Activated naive CD8-positive, alpha-beta T cell (primary cell): ENCODE results near the gene GUCY1A2.
"Not testable (repeated sequence)": the region's sequence is repeated elsewhere in the genome, so short reads cannot be mapped to it uniquely, and the experiment has no call there.

Experiments used
- H3K27ac Mint-ChIP-seq: one replicate; pipeline ENCODE4 v1.8.0; 2021; ENCODE audit warnings: mixed read lengths
- H3K27me3 Mint-ChIP-seq: one replicate; pipeline ENCODE4 v1.8.0; 2021; ENCODE audit warnings: mixed read lengths
- H3K36me3 Mint-ChIP-seq: one replicate; pipeline ENCODE4 v1.8.0; 2021; ENCODE audit warnings: mixed read lengths
- H3K4me1 Mint-ChIP-seq: one replicate; pipeline ENCODE4 v1.8.0; 2021; ENCODE audit warnings: low read depth, mixed read lengths
- H3K4me3 Mint-ChIP-seq: one replicate; pipeline ENCODE4 v1.8.0; 2021; ENCODE audit warnings: mild to moderate bottlenecking, mixed read lengths
- H3K9me3 Mint-ChIP-seq: one replicate; pipeline ENCODE4 v1.8.0; 2021; ENCODE audit warnings: low read depth, mixed read lengths

The GUCY1A2 gene

DNA sequence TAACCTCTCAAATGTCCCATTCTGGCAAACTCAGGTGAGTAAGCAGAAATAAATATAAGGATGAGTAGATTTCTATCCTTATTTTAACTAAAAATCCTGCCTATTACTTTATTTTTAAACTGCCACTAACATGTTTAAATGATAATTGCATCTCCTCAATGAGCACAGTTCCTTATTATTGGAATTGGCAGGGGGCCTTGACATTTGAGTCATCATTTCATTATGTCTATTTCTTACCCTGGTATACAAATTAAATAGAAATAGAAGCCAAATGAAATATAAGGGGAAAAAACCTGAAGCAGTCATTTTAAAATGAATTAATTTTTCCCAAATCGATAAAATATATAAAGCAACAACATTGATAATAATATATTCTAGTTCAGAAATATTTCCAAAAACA, 81.2 kb downstream of the GUCY1A2 start:
- peaks cover 4% of the 10 kb centered on the region for H3K9me3 Mint-ChIP-seq
- no peaks in the 10 kb centered on the region for H3K36me3 Mint-ChIP-seq
- no peaks in the 10 kb centered on the region for H3K4me1 Mint-ChIP-seq
- H3K4me3 Mint-ChIP-seq = no peak overlapping the region
- H3K27me3 Mint-ChIP-seq = no peaks in the 10 kb centered on the region
- H3K27ac Mint-ChIP-seq = no peak overlapping the region

DNA sequence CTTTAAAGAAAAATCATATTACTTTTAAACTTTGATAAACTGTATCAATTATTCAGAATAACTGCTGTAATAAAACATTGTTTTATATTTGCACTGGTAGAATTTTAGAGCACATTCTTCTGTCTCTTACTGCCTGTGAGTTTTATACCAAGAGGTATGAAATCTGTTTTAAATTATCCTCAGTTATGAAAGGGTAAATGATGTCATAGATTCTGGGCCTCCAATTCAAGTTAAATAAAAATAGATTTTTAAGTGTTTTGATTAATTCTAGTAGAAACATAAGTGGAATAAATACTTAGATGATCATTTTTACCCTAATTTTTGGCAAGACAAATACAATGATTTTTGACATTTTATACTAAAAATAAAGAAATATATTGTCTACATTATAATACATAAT, 93.0 kb downstream of the GUCY1A2 start:
- Mint-ChIP-seq H3K4me1 (no peaks in the 10 kb centered on the region), H3K9me3 (peaks cover 9% of the 10 kb centered on the region), H3K4me3 (no peak overlapping the region), H3K27me3 (no peaks in the 10 kb centered on the region), H3K27ac (no peak overlapping the region), H3K36me3 (no peaks in the 10 kb centered on the region)

DNA sequence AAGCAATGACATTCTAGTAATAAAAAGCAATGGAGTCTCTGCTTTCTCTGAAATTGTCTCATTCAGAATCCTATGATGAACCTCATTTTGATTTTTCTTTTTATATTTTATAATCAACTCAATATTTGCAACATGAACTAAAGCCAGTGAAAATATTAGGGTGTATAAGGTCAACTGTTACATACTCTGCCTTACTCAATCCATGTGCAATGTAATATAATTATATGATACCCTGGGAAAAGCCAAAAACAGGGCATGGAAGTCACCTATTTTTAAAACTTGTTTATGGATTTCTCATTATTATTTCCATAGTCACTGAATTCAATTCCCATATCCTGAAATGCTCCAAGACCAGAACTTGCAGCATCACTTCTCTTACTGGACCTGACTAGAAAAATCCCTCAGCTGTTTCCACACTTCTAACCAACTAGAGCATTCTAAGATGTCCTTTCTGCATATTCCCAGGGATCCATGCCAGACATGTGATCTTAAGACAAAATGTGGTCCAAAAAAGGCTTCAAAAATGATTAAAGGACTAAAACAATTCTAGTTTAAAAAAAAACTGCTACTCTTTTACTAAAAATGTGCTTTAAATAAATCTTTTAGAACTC, 97.3 kb downstream of the GUCY1A2 start:
- no peaks in the 10 kb centered on the region for H3K4me1 Mint-ChIP-seq
- no peaks in the 10 kb centered on the region for H3K27me3 Mint-ChIP-seq
- H3K9me3 Mint-ChIP-seq = no peaks in the 10 kb centered on the region
- no peaks in the 10 kb centered on the region for H3K36me3 Mint-ChIP-seq
- no peak overlapping the region for H3K27ac Mint-ChIP-seq
- H3K4me3 Mint-ChIP-seq = no peak overlapping the region

DNA sequence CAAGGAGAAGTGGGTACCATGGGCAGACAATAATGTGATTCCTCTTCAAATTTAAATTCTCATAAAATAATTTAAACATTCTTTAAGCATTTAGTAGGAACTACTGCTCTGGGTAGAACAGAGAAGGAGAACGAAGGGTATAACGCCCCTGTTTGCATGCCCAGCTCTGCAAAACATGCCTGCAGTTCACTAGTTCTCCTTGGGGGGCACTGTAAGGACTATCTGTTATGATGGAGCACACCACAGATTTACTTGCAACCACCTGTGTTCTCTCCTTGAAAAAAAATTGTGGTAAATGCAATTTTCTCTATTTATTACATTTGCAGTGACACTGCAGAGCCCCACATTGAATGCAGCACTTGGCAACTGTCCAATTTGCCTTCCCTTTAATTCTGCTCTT, 100.3 kb downstream of the GUCY1A2 start:
- no peaks in the 10 kb centered on the region for H3K9me3 Mint-ChIP-seq
- H3K27me3 Mint-ChIP-seq = no peaks in the 10 kb centered on the region
- no peaks in the 10 kb centered on the region for H3K36me3 Mint-ChIP-seq
- no peak overlapping the region for H3K4me3 Mint-ChIP-seq
- H3K27ac Mint-ChIP-seq = no peak overlapping the region
- H3K4me1 Mint-ChIP-seq = no peaks in the 10 kb centered on the region

DNA sequence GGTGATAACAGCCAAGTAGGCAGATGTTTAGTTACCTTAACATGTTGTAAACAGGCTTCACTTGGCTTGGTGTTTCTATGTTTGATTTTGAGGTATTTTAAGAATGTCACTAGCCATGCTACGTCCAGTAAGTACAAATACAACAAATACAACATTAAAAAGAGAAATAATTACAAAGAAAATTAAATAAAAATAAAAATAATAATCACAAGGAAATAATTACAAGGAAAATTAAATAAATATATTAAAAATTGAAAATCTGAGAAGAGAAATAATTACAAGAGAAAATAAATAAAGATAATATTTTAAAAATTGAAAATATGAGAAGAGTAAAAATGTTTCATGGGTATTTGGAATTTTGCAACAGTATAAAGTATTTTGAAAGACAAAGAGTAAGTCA, 103.9 kb downstream of the GUCY1A2 start:
- Mint-ChIP-seq H3K9me3 (peaks cover 7% of the 10 kb centered on the region), H3K4me1 (no peaks in the 10 kb centered on the region), H3K27me3 (no peaks in the 10 kb centered on the region), H3K4me3 (no peak overlapping the region), H3K36me3 (no peaks in the 10 kb centered on the region), H3K27ac (no peak overlapping the region)

DNA sequence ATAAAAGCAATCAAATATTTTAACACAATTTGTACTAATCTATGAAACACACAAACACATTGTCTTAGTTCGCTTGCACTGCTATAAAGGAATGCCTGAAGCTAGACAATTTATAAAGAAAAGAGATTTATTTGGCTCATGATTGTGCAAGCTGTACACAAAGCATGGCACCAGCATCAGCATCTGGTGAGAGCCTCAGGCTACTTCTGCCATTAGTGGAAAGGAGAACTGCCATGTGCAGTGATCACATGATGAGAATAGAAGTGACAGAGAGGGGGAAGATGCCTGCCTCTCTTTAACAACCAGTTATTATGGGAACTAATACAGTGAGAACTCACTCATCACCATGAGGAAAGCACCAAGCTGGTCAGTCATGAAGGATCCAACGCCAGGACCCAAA, 105.1 kb downstream of the GUCY1A2 start:
- Mint-ChIP-seq H3K9me3 (peaks cover 7% of the 10 kb centered on the region), H3K36me3 (no peaks in the 10 kb centered on the region), H3K27me3 (no peaks in the 10 kb centered on the region), H3K4me3 (no peak overlapping the region), H3K27ac (no peak overlapping the region), H3K4me1 (no peaks in the 10 kb centered on the region)

DNA sequence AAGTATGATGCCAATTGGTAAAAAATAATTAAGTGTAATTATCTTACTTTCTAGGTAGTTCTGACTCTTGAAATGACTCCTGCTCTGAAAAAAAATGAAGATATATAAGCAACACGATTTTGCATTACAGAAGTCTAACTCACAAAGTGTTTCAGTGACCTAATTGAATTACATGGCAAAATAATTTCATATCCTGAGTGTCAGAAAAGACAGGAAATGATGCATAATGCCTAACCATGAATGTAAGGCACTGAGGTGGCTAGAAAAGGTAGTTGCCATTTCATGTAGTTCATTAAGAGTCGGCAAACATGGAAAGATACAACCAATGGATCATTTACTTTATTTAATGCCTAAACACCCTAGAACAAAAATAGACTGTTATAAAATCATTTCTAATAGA, 113.5 kb downstream of the GUCY1A2 start:
- no peak overlapping the region for H3K4me3 Mint-ChIP-seq
- no peaks in the 10 kb centered on the region for H3K4me1 Mint-ChIP-seq
- no peak overlapping the region for H3K27ac Mint-ChIP-seq
- no peaks in the 10 kb centered on the region for H3K27me3 Mint-ChIP-seq
- no peaks in the 10 kb centered on the region for H3K36me3 Mint-ChIP-seq
- no peaks in the 10 kb centered on the region for H3K9me3 Mint-ChIP-seq

DNA sequence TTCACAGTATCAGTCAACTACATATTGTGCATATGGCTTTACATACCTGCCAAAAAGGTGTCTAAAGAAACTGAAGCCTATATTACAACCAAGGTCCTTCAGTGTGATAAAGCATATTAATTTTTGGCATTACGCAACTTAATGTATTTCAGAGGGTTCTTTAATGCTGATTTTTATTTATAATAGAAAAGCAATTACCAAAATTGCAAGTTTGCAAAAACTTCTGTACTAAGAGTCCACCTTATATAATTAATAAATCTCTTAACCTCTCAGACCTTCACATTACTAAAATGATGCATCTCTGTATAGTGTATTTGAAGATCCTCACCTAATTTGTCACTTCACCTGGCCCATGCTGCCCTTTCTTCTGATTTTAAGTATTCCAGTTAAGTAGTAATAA, 128.6 kb downstream of the GUCY1A2 start:
- Mint-ChIP-seq H3K4me1 (no peaks in the 10 kb centered on the region), H3K9me3 (peaks cover 27% of the 10 kb centered on the region), H3K27ac (no peak overlapping the region), H3K27me3 (no peaks in the 10 kb centered on the region), H3K36me3 (no peaks in the 10 kb centered on the region), H3K4me3 (no peak overlapping the region)

DNA sequence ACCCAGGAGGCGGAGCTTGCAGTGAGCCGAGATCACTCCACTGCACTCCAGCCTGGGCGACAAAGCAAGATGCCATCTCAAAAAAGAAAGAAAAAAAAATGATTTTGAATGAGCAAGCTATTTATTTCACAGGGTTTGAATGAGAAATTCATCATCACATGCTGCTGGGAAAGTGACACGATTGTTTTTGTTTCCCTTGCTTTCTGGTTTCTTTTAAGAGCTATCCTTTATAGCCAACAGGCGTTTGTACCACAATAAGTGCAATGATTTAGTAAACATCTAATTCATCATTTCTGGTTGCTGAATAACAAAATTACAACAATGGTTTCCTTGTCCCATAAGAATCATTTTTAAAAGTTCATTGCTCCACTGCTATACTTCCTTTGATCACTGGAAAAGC, 129.9 kb downstream of the GUCY1A2 start:
- Mint-ChIP-seq H3K36me3 (no peaks in the 10 kb centered on the region), H3K4me3 (no peak overlapping the region), H3K9me3 (peaks cover 31% of the 10 kb centered on the region), H3K27ac (no peak overlapping the region), H3K4me1 (no peaks in the 10 kb centered on the region), H3K27me3 (no peaks in the 10 kb centered on the region)

DNA sequence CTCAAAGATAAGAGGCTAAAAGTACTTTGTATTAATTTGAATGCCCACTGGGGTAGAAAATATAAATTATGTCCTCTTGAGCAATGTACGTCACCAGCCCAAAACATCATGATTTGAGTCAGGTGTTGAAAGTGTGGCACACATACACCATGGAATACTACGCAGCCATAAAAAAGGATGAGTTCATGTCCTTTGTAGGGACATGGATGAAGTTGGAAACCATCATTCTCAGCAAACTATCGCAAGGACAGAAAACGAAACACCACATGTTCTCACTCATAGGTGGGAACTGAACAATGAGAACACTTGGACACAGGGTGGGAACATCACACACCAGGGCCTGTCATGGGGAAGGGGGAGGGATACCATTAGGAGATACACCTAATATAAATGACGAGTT, 134.6 kb downstream of the GUCY1A2 start:
- not testable (repeated sequence) for H3K36me3 Mint-ChIP-seq, H3K27ac Mint-ChIP-seq, H3K27me3 Mint-ChIP-seq, H3K4me3 Mint-ChIP-seq, H3K4me1 Mint-ChIP-seq
- peaks cover 23% of the 10 kb centered on the region for H3K9me3 Mint-ChIP-seq

DNA sequence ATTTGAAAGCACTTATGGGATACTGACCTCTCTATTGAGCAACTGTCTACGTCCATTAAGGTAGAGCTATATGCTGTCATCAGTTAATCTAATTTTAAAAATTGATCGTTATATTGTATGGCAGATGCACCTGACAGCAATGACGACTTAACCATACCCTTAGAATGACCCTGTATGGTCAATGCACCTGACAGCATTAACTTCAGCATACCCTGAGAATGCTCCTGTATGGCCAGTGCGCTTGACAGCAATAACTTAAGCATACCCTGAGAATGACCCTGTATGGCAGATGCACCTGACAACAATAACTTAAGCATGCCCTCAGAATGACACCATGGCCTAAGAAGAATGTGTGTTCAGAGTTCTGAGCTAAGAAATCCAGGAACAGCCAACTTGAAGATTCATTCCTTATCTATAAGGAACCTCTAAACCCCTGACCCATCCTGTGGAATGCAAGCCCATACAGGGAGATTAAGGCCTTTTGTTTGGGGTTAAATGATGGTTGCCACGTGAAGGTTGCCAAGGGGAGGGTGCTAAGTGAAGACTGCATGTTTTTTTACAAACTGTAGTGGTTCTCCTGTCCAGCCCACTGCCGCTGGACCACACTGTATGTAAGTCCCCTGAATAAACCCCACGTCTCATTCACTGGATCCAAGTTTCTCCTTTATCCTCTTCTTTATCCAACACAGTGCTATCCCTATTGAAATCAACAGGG, 138.3 kb downstream of the GUCY1A2 start:
- Mint-ChIP-seq H3K9me3 (peaks cover 18% of the 10 kb centered on the region), H3K36me3 (no peaks in the 10 kb centered on the region), H3K27me3 (no peaks in the 10 kb centered on the region), H3K4me1 (no peaks in the 10 kb centered on the region), H3K27ac (no peak overlapping the region), H3K4me3 (no peak overlapping the region)

DNA sequence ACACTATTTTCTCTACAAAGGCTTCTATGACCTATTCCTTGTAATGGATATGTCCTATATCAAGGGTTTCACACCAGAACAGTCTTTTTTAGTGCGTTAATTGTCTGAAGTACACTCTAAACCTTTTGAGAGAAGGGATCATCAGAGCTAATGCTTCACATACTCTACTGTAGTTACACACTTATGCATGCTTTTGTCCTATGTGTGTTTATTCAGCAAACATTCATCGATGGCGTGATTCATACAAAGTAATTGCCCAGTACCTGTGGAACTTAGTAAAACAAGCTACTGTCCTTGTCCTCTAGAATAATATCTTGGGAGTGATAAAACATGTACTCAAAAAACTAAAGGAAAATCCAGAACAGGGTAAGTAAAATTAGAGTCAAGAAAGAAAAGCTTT, 139.2 kb downstream of the GUCY1A2 start:
- Mint-ChIP-seq H3K27me3 (no peaks in the 10 kb centered on the region), H3K9me3 (peaks cover 13% of the 10 kb centered on the region), H3K4me1 (no peaks in the 10 kb centered on the region), H3K36me3 (no peaks in the 10 kb centered on the region), H3K27ac (no peak overlapping the region), H3K4me3 (no peak overlapping the region)

DNA sequence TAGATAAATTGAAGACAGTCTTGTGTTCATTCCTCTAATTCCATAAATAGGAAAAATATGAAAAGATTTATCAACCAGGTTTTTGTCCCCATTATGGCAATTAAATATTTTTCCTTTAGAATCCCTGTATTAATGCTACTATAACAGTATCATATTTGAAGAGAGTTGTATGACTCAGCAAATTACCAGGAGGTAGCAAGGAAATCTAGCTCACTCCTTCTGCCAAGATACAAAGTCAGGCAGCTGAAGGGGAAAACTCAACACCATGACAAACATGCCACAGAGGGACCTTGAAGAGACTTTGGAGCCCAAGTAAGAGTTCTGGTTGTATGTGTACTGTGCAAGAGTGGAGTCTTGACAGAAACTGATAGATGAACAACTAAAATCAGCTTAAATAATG, 143.3 kb downstream of the GUCY1A2 start:
- no peak overlapping the region for H3K27ac Mint-ChIP-seq
- H3K9me3 Mint-ChIP-seq = peaks cover 17% of the 10 kb centered on the region
- H3K36me3 Mint-ChIP-seq = no peaks in the 10 kb centered on the region
- no peaks in the 10 kb centered on the region for H3K27me3 Mint-ChIP-seq
- no peak overlapping the region for H3K4me3 Mint-ChIP-seq
- H3K4me1 Mint-ChIP-seq = no peaks in the 10 kb centered on the region

DNA sequence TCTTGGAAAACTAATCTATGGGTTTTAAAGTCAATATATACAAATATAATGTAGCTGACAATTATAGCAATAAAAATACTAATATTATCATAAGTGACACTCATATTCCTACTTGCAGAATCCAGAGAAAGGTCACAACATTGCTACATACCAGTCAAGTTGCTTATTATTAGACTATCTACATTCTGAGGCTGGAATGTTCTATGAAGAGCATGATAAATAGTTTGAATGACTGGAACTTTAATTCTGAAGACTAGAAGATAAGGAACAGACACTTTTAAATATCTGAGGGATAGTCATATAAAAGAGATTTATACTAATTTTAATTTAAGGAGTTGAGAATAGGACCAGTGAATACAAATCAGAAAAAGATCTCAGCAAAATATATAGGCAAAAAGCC, 146.0 kb downstream of the GUCY1A2 start:
- no peaks in the 10 kb centered on the region for H3K4me1 Mint-ChIP-seq
- H3K4me3 Mint-ChIP-seq = no peak overlapping the region
- peaks cover 8% of the 10 kb centered on the region for H3K9me3 Mint-ChIP-seq
- no peaks in the 10 kb centered on the region for H3K36me3 Mint-ChIP-seq
- no peaks in the 10 kb centered on the region for H3K27me3 Mint-ChIP-seq
- no peak overlapping the region for H3K27ac Mint-ChIP-seq

DNA sequence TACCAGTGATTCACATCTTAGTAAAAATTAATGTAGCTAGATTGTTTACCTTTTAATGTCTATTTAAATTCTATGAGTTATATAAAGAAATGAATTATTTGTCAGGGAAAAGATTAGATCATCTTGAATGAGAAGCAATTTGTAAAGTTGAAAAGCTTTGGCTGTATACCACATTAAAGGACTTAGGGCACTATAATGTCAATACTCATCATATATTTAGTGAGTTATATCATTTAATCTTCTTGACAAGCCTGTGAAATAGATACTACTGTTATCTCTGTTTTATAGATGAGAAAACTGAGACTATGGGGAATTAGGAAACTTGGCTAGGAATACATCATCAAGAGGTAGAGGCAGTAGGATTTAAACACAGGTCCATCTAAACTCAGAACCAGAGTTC, 160.1 kb downstream of the GUCY1A2 start:
- Mint-ChIP-seq H3K9me3 (peaks cover 13% of the 10 kb centered on the region), H3K4me3 (no peak overlapping the region), H3K27me3 (no peaks in the 10 kb centered on the region), H3K36me3 (no peaks in the 10 kb centered on the region), H3K27ac (no peak overlapping the region), H3K4me1 (no peaks in the 10 kb centered on the region)

DNA sequence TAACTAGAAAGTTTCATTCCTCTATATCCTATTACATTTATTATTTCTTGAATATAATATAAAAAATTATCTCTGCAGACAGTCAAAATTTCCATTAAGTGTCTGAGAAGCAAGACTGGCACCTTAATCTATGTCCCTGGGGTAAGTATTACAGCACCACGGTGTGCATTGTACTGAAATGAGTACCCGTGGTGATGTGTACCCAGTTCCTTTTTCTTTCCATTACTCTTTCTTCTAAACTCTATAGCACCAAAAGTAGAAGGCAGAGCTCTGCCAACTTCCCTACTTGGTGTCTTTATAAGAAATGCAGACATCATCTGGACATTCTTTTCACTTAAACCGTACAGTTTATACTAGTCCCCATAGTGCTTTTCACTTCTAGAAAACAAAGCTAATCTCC, 161.7 kb downstream of the GUCY1A2 start:
- H3K9me3 Mint-ChIP-seq = peaks cover 21% of the 10 kb centered on the region
- H3K4me3 Mint-ChIP-seq = no peak overlapping the region
- H3K27ac Mint-ChIP-seq = no peak overlapping the region
- H3K4me1 Mint-ChIP-seq = no peaks in the 10 kb centered on the region
- H3K36me3 Mint-ChIP-seq = no peaks in the 10 kb centered on the region
- no peaks in the 10 kb centered on the region for H3K27me3 Mint-ChIP-seq
